ENCODE results near the gene HSPB3.
"Not testable (repeated sequence)": the region's sequence is repeated elsewhere in the genome, so short reads cannot be mapped to it uniquely, and the experiment has no call there.

GRCh38 chr5:54419573-54420423 lies 35.7 kb upstream of the HSPB3 start:
- peak; percentile 86 for TF ChIP-seq CTCF (IDR thresholded peaks at IDR 0.05; ENCODE audit: borderline replicate concordance, extremely low read depth, low read length, poor library complexity, severe bottlenecking)
- not testable (repeated sequence) for TF ChIP-seq EZH2 (IDR thresholded peaks at IDR 0.05; ENCODE audit: borderline replicate concordance, low read depth, low read length, severe bottlenecking)

Data from DND-41 (cell line).